Left forelimb (tissue), 1 donor: ENCODE results near the gene CLDN19.

ENCODE experiments used
- DNase-seq: peaks from one replicate; pipeline ENCODE4 v3.0.0-alpha.2; 2018; ENCODE audit warnings: low spot score

CLDN19 gene

DNA sequence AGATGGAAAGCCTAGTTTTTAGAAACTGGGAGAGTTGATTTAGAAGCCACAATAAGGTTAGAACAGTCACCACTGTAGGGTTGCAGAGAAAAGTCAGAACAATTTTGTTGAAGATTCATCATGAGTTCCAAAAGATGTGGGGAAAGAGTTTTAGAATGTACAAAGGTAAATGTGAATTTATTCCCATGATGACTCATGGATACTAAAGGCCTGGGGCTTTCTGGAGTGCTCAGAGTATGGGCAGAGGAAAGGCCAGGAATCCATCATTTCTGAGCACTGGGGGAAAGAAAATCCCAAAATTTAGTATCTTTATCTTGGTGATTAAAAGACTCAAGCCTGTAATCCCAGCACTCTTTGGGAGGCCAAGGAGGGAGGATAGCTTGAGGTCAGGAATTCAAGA, 40.0 kb downstream of the CLDN19 start:
- no peak for DNase-seq

DNA sequence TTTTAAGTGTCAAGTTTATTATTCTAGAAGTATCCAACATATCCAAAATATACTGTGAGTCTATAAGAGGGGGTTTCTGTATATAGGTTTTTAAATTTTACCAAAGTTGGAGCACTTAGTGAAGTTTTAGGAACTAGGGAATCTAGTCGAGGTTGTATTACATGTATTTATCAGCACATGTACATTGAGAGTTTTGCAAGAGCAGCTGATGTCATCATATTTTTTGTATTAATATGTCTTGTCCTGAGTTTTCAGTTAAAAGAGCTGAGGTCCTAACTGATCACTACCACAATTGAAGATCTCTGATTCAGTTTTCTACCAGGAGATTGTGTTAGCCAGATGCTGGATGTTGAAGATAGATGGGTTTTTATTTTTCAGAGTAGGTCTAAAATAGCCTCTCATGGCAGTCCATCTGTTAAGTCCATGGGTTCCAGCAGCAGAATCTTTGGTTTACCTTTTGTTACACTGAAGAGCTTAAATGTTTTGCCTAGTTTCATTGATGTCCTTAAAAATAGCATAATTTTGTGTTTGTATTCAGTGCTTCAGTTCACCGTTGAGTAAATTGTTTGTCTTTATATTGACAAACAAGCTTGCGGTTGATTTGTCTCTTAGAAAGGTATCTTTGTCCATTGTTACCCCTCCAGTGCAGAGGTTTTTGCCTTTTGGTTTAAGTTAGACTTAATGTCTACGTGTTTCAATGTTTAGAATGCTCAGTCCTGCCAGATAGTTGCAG, 41.8 kb downstream of the CLDN19 start:
- no peak for DNase-seq

DNA sequence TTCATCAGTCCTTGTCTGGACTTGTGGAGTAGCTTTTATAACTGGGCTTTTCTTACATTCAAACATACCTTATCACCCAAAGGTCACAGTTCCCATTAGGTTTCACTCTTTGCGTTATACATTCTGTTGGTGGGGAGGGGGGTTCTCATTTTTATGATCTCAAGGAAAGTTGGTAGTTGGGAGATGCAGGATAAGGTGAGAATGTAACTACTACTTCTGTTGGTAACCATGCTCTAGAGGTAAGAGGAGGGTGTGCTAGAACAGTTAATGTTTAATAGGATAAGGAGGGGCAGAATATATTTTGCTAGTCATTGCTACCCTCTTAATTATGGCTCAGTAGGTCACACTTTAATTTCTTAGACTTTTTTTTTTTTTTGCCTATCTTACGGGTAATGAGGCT, 47.1 kb downstream of the CLDN19 start:
- DNase-seq = no peak

DNA sequence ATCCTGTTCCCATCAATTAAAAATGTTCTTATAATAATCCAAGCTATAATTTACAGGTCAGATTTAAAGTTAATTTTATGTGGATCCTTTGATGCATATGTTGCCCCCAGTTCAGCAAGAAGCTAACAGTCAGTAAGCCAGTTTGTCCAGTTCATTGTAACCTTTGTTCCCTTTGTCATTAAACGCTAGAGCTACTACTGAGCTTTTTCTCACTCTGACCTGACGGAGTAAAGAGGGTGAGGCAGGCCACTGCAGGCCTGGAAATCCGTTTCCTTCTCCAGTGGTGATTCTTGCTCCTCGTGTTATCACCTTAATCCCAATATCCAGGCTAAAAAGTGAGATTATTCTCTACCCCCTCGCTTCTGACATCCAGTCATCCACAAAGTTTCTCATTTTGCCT, 47.6 kb downstream of the CLDN19 start:
- no peak for DNase-seq

DNA sequence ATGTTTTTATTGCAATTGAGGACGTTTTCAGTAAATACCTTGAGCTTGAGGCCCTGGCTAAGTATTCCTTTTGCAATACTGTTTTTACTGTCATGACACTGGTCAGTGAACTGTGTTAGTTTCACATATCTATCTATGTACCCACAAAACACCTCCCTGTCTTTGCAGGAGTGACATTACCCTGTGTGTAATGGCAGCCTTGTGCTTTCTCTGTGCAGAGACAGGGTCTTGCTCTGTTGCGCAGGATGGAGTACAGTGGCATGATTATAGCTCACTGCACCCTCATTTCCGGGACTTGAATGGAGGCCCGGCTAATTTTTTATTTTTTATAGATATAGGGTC, 48.9 kb downstream of the CLDN19 start:
- DNase-seq = no peak

DNA sequence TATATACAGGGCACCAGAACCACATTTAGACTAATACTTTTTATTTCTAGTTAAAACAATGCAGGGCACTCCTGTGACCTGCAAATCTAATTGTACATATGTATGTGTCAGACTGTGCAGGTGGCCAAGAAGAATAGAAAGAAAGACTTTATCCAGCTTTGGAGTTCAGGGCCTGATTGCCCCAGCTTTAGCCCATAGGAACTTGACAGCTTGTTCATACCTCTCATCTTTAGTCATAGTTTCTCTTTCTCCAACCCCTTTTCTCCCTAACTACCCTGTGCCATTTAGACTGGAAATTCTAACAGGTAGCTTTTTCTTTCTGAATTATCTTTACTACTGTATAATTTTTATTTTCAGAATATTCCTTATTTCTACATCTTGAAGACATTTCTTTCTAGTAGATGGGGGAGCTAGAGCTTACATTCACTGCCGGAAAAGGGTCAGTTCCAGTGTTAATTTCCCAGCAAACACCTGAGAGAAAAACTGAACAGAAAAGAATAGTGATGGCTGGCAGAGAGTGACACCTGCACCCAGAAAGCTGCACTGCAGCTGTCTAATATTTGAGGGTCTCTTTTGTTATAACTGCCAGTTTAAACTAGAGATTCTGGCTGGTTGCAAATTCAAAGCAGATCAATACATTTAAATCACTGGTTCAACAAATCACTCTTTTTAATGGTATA, 49.4 kb downstream of the CLDN19 start:
- DNase-seq = no peak

DNA sequence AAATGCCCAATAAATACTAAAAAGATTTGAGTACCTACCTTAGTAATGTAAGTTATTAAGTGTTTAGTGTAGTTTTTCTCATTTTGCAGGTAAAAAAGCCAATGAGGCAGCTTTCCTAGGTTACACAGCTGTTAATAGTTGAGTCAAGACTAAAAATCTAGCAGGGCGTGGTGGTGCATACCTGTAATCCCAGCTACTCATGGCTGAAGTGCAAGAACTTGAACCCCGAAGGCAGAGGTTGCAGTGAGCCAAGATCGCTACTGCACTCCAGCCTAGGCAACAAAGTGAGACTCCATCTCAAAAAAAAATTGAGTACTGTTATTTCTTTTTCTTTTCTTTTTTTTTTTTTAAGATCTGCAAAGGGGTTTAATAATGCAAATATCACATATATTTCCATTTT, 50.1 kb downstream of the CLDN19 start:
- no peak for DNase-seq

DNA sequence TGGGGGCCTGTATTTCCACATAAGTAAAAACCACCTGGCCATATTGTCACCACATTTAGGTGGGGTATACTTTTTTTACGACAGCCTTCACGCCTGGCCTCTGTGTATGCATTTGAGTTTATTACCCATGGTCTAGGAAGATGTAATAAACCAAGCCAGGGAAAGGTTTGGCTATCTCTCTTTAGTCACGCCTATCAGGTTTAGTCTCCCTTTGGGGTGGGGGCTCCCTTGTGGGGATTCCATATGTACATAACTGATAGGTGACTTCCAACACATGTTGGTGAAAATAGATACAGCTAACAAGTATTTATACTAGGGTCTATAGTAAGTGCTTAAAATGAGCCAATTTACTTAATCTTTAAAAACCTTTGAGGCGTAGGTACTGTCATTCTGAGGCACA, 53.6 kb downstream of the CLDN19 start:
- DNase-seq = no peak

DNA sequence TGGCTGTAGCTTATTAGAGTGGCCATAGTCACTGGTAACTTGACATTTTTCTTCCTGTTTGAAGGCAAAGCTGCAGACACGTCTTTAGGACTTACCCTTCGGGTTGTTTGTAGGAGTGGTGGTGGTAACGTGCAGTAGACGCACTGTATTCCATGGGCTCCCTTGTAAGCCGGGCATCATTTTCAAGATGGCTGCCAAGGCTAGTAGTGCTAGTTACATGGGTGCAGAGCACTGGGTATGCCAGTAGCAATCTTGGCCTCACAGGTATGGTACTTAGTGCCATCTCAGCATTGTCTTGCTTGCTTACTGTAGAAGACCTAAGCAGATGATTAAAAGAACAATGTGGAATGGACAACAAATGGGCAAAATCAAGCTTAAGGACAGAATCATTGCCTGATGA, 55.9 kb downstream of the CLDN19 start:
- DNase-seq = no peak
